ENCODE measurements around the gene SLC35G6. TPM values are rescaled to one million over a fixed set of nuclear protein-coding genes. Genes with fewer than 3 reads are reported as not detected.

SLC35G6 gene
- total RNA-seq, 1 donor from 2014 or later = not detected

DNA sequence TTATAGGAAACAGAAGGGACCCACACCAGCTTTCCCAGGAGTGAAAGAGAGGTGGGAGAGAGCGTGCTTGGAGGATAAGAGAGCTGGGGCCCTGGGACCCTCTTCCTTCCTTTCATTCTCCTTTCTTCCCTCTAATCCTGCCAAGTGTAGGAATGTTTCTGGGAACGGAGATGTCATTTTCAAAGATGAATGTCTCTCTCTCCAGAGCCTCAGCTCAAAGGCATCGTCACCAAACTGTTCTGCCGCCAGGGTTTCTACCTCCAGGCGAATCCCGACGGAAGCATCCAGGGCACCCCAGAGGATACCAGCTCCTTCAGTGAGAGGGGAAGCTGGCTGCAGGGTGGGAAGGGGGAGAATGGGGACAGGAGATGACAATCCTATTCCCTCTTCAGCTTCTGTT lies 40.0 kb upstream of the SLC35G6 start:
- intact Hi-C loops (cut with DNase I) = no loop called here
- H3K4me1 ChIP-seq = peaks cover 27 to 42% of the 10 kb centered on the region in 2 donors
- H3K27me3 ChIP-seq = peaks cover 14% of the 10 kb centered on the region
- no peak overlapping the region for H3K27ac ChIP-seq
- H3K4me3 ChIP-seq = no peak overlapping the region
- no peaks in the 10 kb centered on the region for H3K36me3 ChIP-seq
- TF ChIP-seq, protein P1, sequence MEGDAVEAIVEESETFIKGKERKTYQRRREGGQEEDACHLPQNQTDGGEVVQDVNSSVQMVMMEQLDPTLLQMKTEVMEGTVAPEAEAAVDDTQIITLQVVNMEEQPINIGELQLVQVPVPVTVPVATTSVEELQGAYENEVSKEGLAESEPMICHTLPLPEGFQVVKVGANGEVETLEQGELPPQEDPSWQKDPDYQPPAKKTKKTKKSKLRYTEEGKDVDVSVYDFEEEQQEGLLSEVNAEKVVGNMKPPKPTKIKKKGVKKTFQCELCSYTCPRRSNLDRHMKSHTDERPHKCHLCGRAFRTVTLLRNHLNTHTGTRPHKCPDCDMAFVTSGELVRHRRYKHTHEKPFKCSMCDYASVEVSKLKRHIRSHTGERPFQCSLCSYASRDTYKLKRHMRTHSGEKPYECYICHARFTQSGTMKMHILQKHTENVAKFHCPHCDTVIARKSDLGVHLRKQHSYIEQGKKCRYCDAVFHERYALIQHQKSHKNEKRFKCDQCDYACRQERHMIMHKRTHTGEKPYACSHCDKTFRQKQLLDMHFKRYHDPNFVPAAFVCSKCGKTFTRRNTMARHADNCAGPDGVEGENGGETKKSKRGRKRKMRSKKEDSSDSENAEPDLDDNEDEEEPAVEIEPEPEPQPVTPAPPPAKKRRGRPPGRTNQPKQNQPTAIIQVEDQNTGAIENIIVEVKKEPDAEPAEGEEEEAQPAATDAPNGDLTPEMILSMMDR (IDR thresholded peaks at IDR 0.05) = no peak
- DNase-seq (ENCODE audit: low spot score in 2 of 2) = no peak
- H3K9me3 ChIP-seq = no peaks in the 10 kb centered on the region

DNA sequence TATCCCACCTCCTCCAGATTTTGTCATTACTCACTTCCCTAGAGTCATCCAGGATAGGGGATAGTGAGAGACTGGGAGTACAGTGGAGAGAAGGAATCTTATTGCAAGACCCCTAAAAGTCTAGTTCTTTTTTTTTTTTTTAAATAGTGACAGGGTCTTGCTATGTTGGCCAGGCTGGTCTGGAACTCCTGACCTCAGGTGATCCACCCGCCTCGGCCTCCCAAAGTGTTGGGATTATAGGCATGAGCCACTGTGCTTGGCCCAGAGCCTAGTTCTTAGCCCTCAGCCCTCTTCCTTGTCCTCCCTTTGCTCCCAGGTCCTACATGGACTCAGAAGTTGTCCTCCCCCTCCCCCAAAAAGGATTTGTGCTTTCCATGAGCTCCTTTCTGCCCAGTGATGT lies 39.1 kb upstream of the SLC35G6 start:
- Histone ChIP-seq H3K27ac (no peak overlapping the region), H3K27me3 (peaks cover 18% of the 10 kb centered on the region), H3K36me3 (no peaks in the 10 kb centered on the region), H3K9me3 (no peaks in the 10 kb centered on the region), H3K4me3 (no peak overlapping the region), H3K4me1 (peaks cover 18 to 38% of the 10 kb centered on the region in 2 donors)
- TF ChIP-seq, protein P1 (IDR thresholded peaks at IDR 0.05) = no peak
- intact Hi-C loops (cut with DNase I) = no loop called here
- no peak for DNase-seq (ENCODE audit: low spot score in 2 of 2)

DNA sequence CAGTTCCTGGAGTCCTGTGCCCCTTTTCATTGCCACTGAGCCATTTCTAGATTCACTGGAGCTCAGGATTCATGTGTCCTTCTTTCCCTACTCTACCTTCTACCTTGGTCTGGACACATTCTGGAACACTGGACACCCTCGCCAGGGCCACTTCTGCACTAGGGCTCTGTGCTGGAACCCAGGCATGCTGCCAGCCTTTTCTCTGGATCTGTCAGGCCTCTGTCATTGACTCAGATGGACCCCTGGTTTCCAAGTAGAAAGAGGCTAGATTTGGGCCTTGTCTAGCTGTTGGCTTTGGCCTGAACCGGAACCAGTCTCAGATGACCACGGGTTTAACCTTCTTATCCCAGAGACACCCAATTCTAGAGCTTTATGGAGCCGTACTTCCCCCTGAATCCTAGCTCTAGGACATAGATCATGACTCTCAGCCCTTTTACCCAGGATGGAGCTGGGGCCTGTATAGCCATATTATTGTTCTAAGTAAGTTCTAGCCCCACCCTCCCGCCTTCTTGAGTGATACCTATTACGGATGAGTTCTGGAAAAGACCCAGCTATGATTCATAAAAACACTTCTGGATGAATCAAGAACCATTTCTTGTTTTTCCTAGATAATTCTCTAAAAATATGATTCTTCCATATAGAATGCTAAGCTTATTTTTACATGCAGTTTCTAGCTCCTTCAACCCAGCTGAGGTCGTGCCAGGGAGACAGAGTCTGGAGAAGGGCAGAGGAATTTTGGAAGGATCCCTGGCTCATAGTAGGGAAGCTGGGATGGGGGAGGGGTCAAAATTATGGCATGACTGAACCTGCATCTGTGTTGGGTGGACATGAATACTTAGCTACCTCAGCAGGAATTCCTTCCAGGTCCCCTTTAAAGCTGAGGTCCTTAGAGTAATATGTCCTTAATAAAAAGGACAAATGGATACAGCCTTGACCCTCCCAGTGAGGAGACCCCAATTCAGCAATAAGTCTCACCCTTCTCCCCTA lies 37.5 kb upstream of the SLC35G6 start:
- H3K27me3 ChIP-seq = peaks cover 16% of the 10 kb centered on the region
- no peak overlapping the region for H3K4me3 ChIP-seq
- TF ChIP-seq, protein P1 (IDR thresholded peaks at IDR 0.05) = no peak
- peak overlapping the region in 1 of 2 donors; percentile 34 for H3K27ac ChIP-seq
- intact Hi-C loops (cut with DNase I) = no loop called here
- no peaks in the 10 kb centered on the region for H3K36me3 ChIP-seq
- no peak for DNase-seq (ENCODE audit: low spot score in 2 of 2)
- peaks cover 15 to 35% of the 10 kb centered on the region in 2 donors for H3K4me1 ChIP-seq
- H3K9me3 ChIP-seq = no peaks in the 10 kb centered on the region

DNA sequence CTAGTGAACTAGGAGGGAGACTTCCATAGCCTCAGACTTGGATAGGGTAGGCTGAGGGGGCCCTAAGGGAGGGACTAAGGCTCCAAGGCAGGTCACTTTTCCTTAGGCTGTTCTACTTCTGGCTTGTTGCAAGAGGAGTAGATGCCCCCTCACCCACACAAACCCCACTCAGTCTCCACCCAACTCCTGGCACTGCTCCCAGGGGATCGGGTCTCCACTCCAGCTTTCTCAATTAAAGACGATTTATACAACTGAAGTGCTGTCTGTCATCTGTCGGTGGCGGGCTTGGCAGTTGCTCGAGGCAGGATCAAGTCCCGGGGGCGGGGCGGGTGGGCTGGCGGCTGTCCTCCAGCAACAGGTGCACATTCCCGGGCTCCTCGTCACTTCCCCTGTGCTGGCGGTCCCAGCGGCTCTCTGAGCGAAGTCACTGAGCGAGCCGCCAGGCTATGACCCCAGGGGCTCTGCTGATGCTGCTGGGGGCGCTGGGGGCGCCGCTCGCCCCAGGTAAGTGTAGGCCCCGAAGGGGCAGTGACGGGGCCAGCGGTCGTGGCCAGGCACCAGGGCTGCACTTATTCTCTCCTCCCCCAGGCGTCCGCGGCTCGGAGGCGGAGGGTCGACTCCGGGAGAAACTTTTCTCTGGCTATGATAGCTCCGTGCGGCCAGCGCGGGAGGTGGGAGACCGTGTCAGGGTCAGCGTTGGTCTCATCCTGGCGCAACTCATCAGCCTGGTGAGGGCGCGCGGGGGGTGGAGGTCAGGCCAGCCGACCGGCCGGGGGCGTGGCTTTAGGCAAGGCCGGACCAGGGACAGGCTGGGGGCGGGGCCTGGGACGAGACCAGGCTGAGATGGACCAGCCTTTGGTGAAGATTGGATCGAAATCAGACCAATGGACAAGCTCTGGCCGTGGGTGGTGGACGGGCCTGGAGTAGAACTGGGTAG lies 36.3 kb upstream of the SLC35G6 start, which contains the start of gene CHRNB1:
Gene CHRNB1, plus strand, starts transcription at position 380 of the 937 bp plus-strand sequence. Its CDS starts 67 bp downstream, at position 447.
- Histone ChIP-seq H3K9me3 (no peaks in the 10 kb centered on the region), H3K27me3 (peaks cover 5% of the 10 kb centered on the region), H3K4me1 (peaks cover 15 to 27% of the 10 kb centered on the region in 2 donors), H3K27ac (peak within 1 kb of the TSS in 1 of 2 donors; percentile 34), H3K36me3 (no peaks in the 10 kb centered on the region), H3K4me3 (peak within 1 kb of the TSS; percentile 60 to 62)
- peak; percentile 44 to 84 for DNase-seq (ENCODE audit: low spot score in 2 of 2)
- TF ChIP-seq, protein P1 (IDR thresholded peaks at IDR 0.05) = peak in 2 of 3 experiments; percentile 5
- intact Hi-C loops (cut with DNase I) = no loop called here

DNA sequence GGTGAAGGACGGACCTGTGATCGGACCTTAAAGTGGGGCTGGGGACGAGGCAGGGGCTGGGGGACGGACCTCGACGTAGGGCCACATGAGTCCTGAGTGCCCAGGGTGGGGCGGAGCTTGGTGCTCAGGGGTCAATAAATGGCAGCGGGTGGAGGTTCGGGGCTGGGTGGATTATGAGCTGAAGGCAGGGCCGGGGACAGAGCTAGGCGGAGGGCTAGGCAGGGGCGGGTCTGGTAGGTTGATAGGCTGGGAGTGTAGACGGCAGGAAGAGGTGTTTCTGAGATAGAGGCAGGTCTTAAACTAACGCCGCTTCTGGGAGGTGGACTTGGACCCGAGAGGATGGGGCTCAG lies 35.7 kb upstream of the SLC35G6 start:
- Histone ChIP-seq H3K27ac (no peak overlapping the region), H3K4me3 (peak overlapping the region; percentile 60 to 62), H3K9me3 (no peaks in the 10 kb centered on the region), H3K36me3 (no peaks in the 10 kb centered on the region), H3K4me1 (peaks cover 10 to 21% of the 10 kb centered on the region in 2 donors), H3K27me3 (peaks cover 4% of the 10 kb centered on the region)
- DNase-seq (ENCODE audit: low spot score in 2 of 2) = no peak
- intact Hi-C loops (cut with DNase I) = no loop called here
- TF ChIP-seq, protein P1 (IDR thresholded peaks at IDR 0.05) = no peak
